Measurements from ENCODE around the gene SSR1. TPM values are rescaled to one million over a fixed set of nuclear protein-coding genes. Genes with fewer than 3 reads are reported as not detected.

Gene SSR1
- total and polyA plus RNA-seq, 2 donors (not counting 1 experiment from before 2014, with no cell fraction given) = 65.6 to 237 TPM

DNA sequence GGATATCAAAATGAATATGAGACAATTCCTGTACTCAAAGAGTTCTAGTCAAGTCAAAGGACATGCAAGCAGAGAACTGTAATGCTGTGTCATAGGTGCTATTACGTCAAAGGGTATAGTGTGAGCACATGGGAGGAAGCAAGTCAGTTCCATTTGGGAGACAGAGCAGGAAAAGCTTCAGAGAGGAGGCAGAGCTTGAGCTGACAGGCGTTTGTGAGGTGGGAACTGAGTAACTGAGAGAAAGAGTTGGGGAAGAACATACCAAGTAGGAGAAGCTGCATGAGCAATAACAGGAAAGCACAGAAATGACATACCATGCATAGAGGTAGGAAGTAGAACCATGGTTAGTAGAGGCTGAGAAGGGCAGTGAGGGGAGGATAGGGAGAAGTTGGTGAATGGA is 15.2 kb upstream of the SSR1 start:
- Histone ChIP-seq H3K4me3 (replicated peaks in 1 of 4; ENCODE audit: control extremely low read depth in 1 of 4, insufficient read depth in 1 of 4, low read depth in 3 of 4, low read length in 4 of 4) (no peak overlapping the region), H4K20me1 (ENCODE audit: control insufficient read depth, extremely low read depth, insufficient read depth, low read length) (no peaks in the 10 kb centered on the region), H3K9ac (ENCODE audit: insufficient read depth, low read length) (no peak overlapping the region), H3K9me3 (ENCODE audit: control insufficient read depth, insufficient read depth, low read depth, low read length) (no peaks in the 10 kb centered on the region), H3K27ac (ENCODE audit: insufficient read depth, low read length) (no peak overlapping the region), H3K4me2 (ENCODE audit: extremely low read depth, insufficient read depth, low read length) (no peak overlapping the region), H2AFZ (ENCODE audit: low read length) (no peak overlapping the region), H3K36me3 (ENCODE audit: control insufficient read depth, insufficient read depth, low read length) (no peaks in the 10 kb centered on the region), H3K79me2 (ENCODE audit: control insufficient read depth, insufficient read depth, low read length) (no peaks in the 10 kb centered on the region), H3K27me3 (ENCODE audit: control insufficient read depth, insufficient read depth, low read length) (no peaks in the 10 kb centered on the region), H3K4me1 (ENCODE audit: control insufficient read depth, extremely low read depth, insufficient read depth, low read length) (no peaks in the 10 kb centered on the region)
- TF ChIP-seq, protein P1, sequence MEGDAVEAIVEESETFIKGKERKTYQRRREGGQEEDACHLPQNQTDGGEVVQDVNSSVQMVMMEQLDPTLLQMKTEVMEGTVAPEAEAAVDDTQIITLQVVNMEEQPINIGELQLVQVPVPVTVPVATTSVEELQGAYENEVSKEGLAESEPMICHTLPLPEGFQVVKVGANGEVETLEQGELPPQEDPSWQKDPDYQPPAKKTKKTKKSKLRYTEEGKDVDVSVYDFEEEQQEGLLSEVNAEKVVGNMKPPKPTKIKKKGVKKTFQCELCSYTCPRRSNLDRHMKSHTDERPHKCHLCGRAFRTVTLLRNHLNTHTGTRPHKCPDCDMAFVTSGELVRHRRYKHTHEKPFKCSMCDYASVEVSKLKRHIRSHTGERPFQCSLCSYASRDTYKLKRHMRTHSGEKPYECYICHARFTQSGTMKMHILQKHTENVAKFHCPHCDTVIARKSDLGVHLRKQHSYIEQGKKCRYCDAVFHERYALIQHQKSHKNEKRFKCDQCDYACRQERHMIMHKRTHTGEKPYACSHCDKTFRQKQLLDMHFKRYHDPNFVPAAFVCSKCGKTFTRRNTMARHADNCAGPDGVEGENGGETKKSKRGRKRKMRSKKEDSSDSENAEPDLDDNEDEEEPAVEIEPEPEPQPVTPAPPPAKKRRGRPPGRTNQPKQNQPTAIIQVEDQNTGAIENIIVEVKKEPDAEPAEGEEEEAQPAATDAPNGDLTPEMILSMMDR (conservative IDR thresholded peaks at IDR 0.05 in 1 of 2, IDR thresholded peaks at IDR 0.05 in 1 of 2; ENCODE audit: low read depth in 1 of 2, low read length in 2 of 2) = no peak
- TF ChIP-seq EZH2 (IDR thresholded peaks at IDR 0.05; ENCODE audit: low read length, missing control alignments) = no peak
- no peak for DNase-seq (ENCODE audit: low read depth in 2 of 2)

DNA sequence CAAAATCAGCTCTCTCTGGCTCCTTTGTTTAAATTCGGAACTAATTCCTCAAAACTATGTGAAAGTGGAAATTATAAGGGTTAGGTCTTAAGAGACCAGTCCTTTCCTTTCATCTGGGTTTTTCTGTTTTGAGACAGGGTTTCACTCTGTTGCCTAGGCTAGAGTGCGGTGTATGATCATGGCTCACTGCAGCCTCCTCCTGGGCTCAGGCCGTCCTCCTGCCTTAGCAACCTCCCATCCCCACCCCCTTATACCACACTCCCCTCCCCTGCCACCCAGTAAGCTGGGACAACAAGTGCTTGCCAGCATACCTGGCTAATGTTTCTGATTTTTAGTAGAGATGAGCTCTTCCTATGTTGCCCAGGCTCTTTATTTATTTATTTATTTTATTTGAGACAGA is 12.8 kb upstream of the SSR1 start:
- H2AFZ ChIP-seq (ENCODE audit: low read length) = no peak overlapping the region
- no peak for DNase-seq (ENCODE audit: low read depth in 2 of 2)
- H3K4me2 ChIP-seq (ENCODE audit: extremely low read depth, insufficient read depth, low read length) = no peak overlapping the region
- H3K27me3 ChIP-seq (ENCODE audit: control insufficient read depth, insufficient read depth, low read length) = no peaks in the 10 kb centered on the region
- H3K36me3 ChIP-seq (ENCODE audit: control insufficient read depth, insufficient read depth, low read length) = no peaks in the 10 kb centered on the region
- H3K27ac ChIP-seq (ENCODE audit: insufficient read depth, low read length) = no peak overlapping the region
- no peaks in the 10 kb centered on the region for H3K9me3 ChIP-seq (ENCODE audit: control insufficient read depth, insufficient read depth, low read depth, low read length)
- no peak overlapping the region for H3K4me3 ChIP-seq (replicated peaks in 1 of 4; ENCODE audit: control extremely low read depth in 1 of 4, insufficient read depth in 1 of 4, low read depth in 3 of 4, low read length in 4 of 4)
- TF ChIP-seq, protein P1 (conservative IDR thresholded peaks at IDR 0.05 in 1 of 2, IDR thresholded peaks at IDR 0.05 in 1 of 2; ENCODE audit: low read depth in 1 of 2, low read length in 2 of 2) = no peak
- TF ChIP-seq EZH2 (IDR thresholded peaks at IDR 0.05; ENCODE audit: low read length, missing control alignments) = no peak
- H3K79me2 ChIP-seq (ENCODE audit: control insufficient read depth, insufficient read depth, low read length) = no peaks in the 10 kb centered on the region
- H3K9ac ChIP-seq (ENCODE audit: insufficient read depth, low read length) = no peak overlapping the region
- no peaks in the 10 kb centered on the region for H3K4me1 ChIP-seq (ENCODE audit: control insufficient read depth, extremely low read depth, insufficient read depth, low read length)
- H4K20me1 ChIP-seq (ENCODE audit: control insufficient read depth, extremely low read depth, insufficient read depth, low read length) = no peaks in the 10 kb centered on the region

DNA sequence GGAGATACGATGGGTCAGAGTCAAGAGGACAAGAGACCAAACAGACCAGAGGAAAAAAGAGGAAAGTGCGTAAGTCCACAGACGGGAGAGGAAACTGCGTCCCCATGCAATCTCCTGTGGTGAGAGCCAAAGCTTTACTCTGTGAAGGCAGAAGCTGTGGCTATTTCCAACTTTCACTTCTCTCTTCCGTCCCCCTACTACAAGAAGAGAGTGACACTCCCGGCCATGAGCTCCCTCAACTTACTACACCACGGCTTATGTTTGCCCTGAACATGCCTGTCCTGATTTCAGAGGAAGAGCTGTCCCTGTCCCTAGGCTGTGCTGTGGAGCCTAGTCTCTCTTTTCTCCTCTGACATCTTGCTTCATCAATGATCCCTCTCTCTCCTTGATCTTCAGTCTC is 11.5 kb upstream of the SSR1 start:
- H3K27me3 ChIP-seq (ENCODE audit: control insufficient read depth, insufficient read depth, low read length) = no peaks in the 10 kb centered on the region
- no peak overlapping the region for H3K9ac ChIP-seq (ENCODE audit: insufficient read depth, low read length)
- no peaks in the 10 kb centered on the region for H3K36me3 ChIP-seq (ENCODE audit: control insufficient read depth, insufficient read depth, low read length)
- no peak overlapping the region for H3K4me3 ChIP-seq (replicated peaks in 1 of 4; ENCODE audit: control extremely low read depth in 1 of 4, insufficient read depth in 1 of 4, low read depth in 3 of 4, low read length in 4 of 4)
- no peak for DNase-seq (ENCODE audit: low read depth in 2 of 2)
- H3K4me1 ChIP-seq (ENCODE audit: control insufficient read depth, extremely low read depth, insufficient read depth, low read length) = no peaks in the 10 kb centered on the region
- H4K20me1 ChIP-seq (ENCODE audit: control insufficient read depth, extremely low read depth, insufficient read depth, low read length) = no peaks in the 10 kb centered on the region
- TF ChIP-seq, protein P1 (conservative IDR thresholded peaks at IDR 0.05 in 1 of 2, IDR thresholded peaks at IDR 0.05 in 1 of 2; ENCODE audit: low read depth in 1 of 2, low read length in 2 of 2) = no peak
- no peak for TF ChIP-seq EZH2 (IDR thresholded peaks at IDR 0.05; ENCODE audit: low read length, missing control alignments)
- no peaks in the 10 kb centered on the region for H3K9me3 ChIP-seq (ENCODE audit: control insufficient read depth, insufficient read depth, low read depth, low read length)
- no peaks in the 10 kb centered on the region for H3K79me2 ChIP-seq (ENCODE audit: control insufficient read depth, insufficient read depth, low read length)
- H3K27ac ChIP-seq (ENCODE audit: insufficient read depth, low read length) = no peak overlapping the region
- H3K4me2 ChIP-seq (ENCODE audit: extremely low read depth, insufficient read depth, low read length) = no peak overlapping the region
- no peak overlapping the region for H2AFZ ChIP-seq (ENCODE audit: low read length)
